Spleen (tissue), 7 donors: ENCODE results near the gene NRXN3.

Source experiments
- POLR2AphosphoS5 ChIP-seq, 3 donors: sonication (generic); formaldehyde crosslinking; IDR thresholded peaks; one replicate each; pipeline ENCODE4 v1.5.1; 2017; ENCODE audit warnings: antibody characterized with exemption in 3 of 3
- TF ChIP-seq, protein P1 (sequence below), 11 experiments: fragments of 200-600 bp in 7 of 11; fragments of 450-650 bp in 4 of 11; sonication (generic) in 4 of 11; IDR thresholded peaks in 8 of 11; conservative IDR thresholded peaks in 3 of 11; 1 replicate in 7 of 11; 2 replicates in 4 of 11; pipeline versions ENCODE4 v1.4.0 to v1.8.0; 2016 to 2021; ENCODE audit warnings: antibody characterized with exemption in 11 of 11, inconsistent platforms in 4 of 11, mild to moderate bottlenecking in 1 of 11
- donor health status: DM: no; HTN: no; CAD: no; lungs with moderate emphysema.
- donor health status: DM: no; HTN: no; CAD: no.
- donor health status: DM: no; HTN: no; CAD: no.

DNA sequence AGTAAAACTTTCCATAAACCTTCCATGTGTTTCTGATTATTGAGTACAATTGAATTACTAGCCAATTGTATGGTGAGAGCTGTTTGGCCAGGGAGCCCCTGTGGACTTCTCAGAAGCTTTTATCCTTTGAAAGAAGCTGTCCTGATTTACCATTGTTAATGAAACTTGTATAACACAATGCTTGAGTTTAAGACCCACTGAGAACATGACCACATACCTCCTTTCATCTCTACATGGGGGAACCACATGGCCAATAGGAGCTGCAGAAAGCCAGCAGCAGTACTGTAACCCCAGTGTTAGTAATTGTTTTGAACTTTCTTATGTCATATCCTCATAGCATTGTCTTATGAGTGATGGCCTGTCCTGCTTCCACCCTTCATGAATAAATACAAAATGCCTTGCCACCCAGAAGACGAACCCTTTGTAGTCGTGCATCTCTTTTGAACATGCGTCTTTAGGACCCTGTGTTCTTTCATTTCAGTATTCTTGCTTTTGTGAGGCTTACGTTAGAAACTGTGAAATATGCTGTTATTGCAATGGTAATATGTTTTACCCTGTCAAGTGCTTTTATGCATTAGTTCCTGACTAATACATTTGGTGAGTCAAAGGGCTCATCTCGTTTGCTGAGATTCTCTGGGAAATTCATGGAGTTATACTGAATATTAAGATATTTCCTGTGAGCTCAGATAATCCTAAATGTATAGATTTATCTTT, 815.7 kb downstream of the NRXN3 start:
- TF ChIP-seq, protein P1, sequence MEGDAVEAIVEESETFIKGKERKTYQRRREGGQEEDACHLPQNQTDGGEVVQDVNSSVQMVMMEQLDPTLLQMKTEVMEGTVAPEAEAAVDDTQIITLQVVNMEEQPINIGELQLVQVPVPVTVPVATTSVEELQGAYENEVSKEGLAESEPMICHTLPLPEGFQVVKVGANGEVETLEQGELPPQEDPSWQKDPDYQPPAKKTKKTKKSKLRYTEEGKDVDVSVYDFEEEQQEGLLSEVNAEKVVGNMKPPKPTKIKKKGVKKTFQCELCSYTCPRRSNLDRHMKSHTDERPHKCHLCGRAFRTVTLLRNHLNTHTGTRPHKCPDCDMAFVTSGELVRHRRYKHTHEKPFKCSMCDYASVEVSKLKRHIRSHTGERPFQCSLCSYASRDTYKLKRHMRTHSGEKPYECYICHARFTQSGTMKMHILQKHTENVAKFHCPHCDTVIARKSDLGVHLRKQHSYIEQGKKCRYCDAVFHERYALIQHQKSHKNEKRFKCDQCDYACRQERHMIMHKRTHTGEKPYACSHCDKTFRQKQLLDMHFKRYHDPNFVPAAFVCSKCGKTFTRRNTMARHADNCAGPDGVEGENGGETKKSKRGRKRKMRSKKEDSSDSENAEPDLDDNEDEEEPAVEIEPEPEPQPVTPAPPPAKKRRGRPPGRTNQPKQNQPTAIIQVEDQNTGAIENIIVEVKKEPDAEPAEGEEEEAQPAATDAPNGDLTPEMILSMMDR (IDR thresholded peaks at IDR 0.05 in 8 of 11, conservative IDR thresholded peaks at IDR 0.05 in 3 of 11): no peak
- TF ChIP-seq POLR2AphosphoS5 (IDR thresholded peaks at IDR 0.05): no peak
